Measurements from ENCODE around the gene DOCK3. TPM values are rescaled to one million over a fixed set of nuclear protein-coding genes. Genes with fewer than 3 reads are reported as not detected.

The DOCK3 gene
- total RNA-seq, 1 experiment from 2014 or later = 8.3 TPM

- Histone ChIP-seq H3K4me2 (ENCODE audit: insufficient read depth, insufficient read length, low read length) (no peak overlapping the region), H3K27ac (ENCODE audit: insufficient read length, low read depth, low read length) (no peak overlapping the region), H4K91ac (ENCODE audit: insufficient read length, low read depth, low read length) (no peak overlapping the region), H3K4me1 (ENCODE audit: insufficient read depth, low read length) (no peaks in the 10 kb centered on the region), H3K27me3 (ENCODE audit: insufficient read depth, low read length) (no peaks in the 10 kb centered on the region), H2BK5ac (ENCODE audit: insufficient read length, low read length) (no peak overlapping the region), H2BK120ac (ENCODE audit: low read depth, low read length, poor library complexity, severe bottlenecking) (no peak overlapping the region), H3K79me1 (ENCODE audit: insufficient read depth, low read depth, low read length, poor library complexity, severe bottlenecking) (no peaks in the 10 kb centered on the region), H3T11ph (ENCODE audit: low read length) (no peak overlapping the region), H4K20me1 (ENCODE audit: control insufficient read depth, insufficient read depth, insufficient read length) (no peaks in the 10 kb centered on the region), H2AFZ (ENCODE audit: low read length) (no peak overlapping the region), H3K9ac (ENCODE audit: extremely low read depth, insufficient read length, low read length) (no peak overlapping the region), H3K23ac (ENCODE audit: insufficient read length, low read depth, low read length) (no peak overlapping the region), H3K9me3 (ENCODE audit: control insufficient read depth, low read depth, low read length) (no peaks in the 10 kb centered on the region), H2BK20ac (ENCODE audit: low read depth, low read length, poor library complexity, severe bottlenecking) (no peak overlapping the region), H3K23me2 (ENCODE audit: insufficient read length, low read depth, low read length, poor library complexity, severe bottlenecking) (no peaks in the 10 kb centered on the region), H3K4ac (ENCODE audit: low read depth, low read length) (no peak overlapping the region), H2BK15ac (ENCODE audit: low read depth, low read length) (no peak overlapping the region), H3K18ac (ENCODE audit: insufficient read length, low read depth, low read length) (no peak overlapping the region), H4K8ac (replicated peaks; ENCODE audit: insufficient read length, low read depth, low read length) (no peak overlapping the region), H3K14ac (ENCODE audit: insufficient read depth, low read length) (no peak overlapping the region), H3K79me2 (ENCODE audit: insufficient read depth, low read length) (no peaks in the 10 kb centered on the region), H2AK5ac (ENCODE audit: insufficient read length, low read length) (no peak overlapping the region), H3K56ac (ENCODE audit: insufficient read length, low read depth, low read length) (no peak overlapping the region), H4K5ac (ENCODE audit: insufficient read length, low read depth, low read length) (no peak overlapping the region), H2BK12ac (ENCODE audit: insufficient read length, low read depth, low read length) (no peak overlapping the region)
- WGBS (ENCODE audit: extremely low coverage, insufficient read length, low lambda C conversion rate) = no CpG with 5 or more reads among the region's 5 CpGs
- Mint-ChIP-seq H3K4me1 (no peaks in the 10 kb centered on the region), H3K36me3 (ENCODE audit: insufficient read depth in 1 of 3, low read depth in 3 of 3) (peaks cover 3 to 8% (median 5%) of the 10 kb centered on the region in 3 experiments; a peak in 4 of 7 replicates), H3K27ac (no peak overlapping the region), H3K27me3 (ENCODE audit: low read depth) (no peaks in the 10 kb centered on the region), H3K9me3 (peaks cover 2 to 7% of the 10 kb centered on the region in 2 experiments; a peak in 4 of 5 replicates), H3K4me3 (no peak overlapping the region)
- DNase-seq = no peak
- TF ChIP-seq CTCF (conservative IDR thresholded peaks at IDR 0.05) = no peak
Measured at GRCh38 chr3:50759015-50759414, 84.3 kb downstream of the DOCK3 start.

Measured in H9 (cell line).